Thyroid gland (tissue), 4 donors: ENCODE measurements around the gene DNAAF1. TPM values are rescaled to one million over a fixed set of nuclear protein-coding genes. Genes with fewer than 3 reads are reported as not detected.
"Not testable (repeated sequence)": the region's sequence is repeated elsewhere in the genome, so short reads cannot be mapped to it uniquely, and the experiment has no call there.

Experiments
- DNase-seq, 2 donors: peaks; one replicate each; pipeline ENCODE4 v3.0.0-alpha.2; 2019
- H3K27ac ChIP-seq, 3 donors: fragments of 200-600 bp; sonication (generic); 1 replicate in 2 of 3; 2 replicates in 1 of 3; pipeline ENCODE4 v1.5.1; 2016 to 2019; ENCODE audit warnings: mild to moderate bottlenecking in 1 of 3, moderate library complexity in 1 of 3
- H3K27me3 ChIP-seq: fragments of 200-600 bp; sonication (generic); one replicate; pipeline ENCODE4 v1.5.1; 2019
- H3K36me3 ChIP-seq, 2 donors: fragments of 200-600 bp; sonication (generic); one replicate each; pipeline ENCODE4 v1.5.1; 2016 to 2019
- H3K4me1 ChIP-seq, 2 donors: fragments of 200-600 bp; sonication (generic); one replicate each; pipeline ENCODE4 v1.5.1; 2017 to 2019
- H3K4me3 ChIP-seq, 3 donors: fragments of 200-600 bp; sonication (generic); replicated peaks in 1 of 3; 1 replicate in 2 of 3; 2 replicates in 1 of 3; pipeline ENCODE4 v1.5.1; 2016; ENCODE audit warnings: mild to moderate bottlenecking in 1 of 3
- H3K9me3 ChIP-seq: fragments of 200-600 bp; sonication (generic); one replicate; pipeline ENCODE4 v1.5.1; 2017
- CTCF ChIP-seq, 6 experiments: fragments of 200-600 bp in 3 of 6; fragments of 450-650 bp in 3 of 6; sonication (generic) in 3 of 6; IDR thresholded peaks; one replicate each; pipeline ENCODE4 v1.5.1; 2016 to 2019; ENCODE audit warnings: antibody characterized with exemption in 6 of 6, mild to moderate bottlenecking in 2 of 6, inconsistent platforms in 1 of 6, moderate library complexity in 1 of 6
- POLR2A ChIP-seq, 2 donors: fragments of 450-650 bp; IDR thresholded peaks; one replicate each; pipeline ENCODE4 v1.6.1; 2017; ENCODE audit warnings: antibody characterized with exemption in 2 of 2, mild to moderate bottlenecking in 2 of 2, moderate library complexity in 1 of 2
- WGBS, 2 donors: methylation state at CpG; one replicate each; pipeline ENCODE4 v1.1.5; 2017; 5-methylcytosine and 5-hydroxymethylcytosine counted together
- intact Hi-C: fragments of 100-400 bp; cut with DNase I; formaldehyde crosslinking; loops from one replicate; pipeline ENCODE4 v1.15.1; 2023
- total RNA-seq, 4 donors: library from RNA; depleted of rRNA; stranded (reverse); fragments of >200 nt; gene quantifications; one replicate each; pipeline ENCODE4 v1.2.3, GENCODE V29; 2016

Gene DNAAF1
- total RNA-seq, 4 donors from 2014 or later = 1.5 to 11.2 (median 2.8) TPM

DNA sequence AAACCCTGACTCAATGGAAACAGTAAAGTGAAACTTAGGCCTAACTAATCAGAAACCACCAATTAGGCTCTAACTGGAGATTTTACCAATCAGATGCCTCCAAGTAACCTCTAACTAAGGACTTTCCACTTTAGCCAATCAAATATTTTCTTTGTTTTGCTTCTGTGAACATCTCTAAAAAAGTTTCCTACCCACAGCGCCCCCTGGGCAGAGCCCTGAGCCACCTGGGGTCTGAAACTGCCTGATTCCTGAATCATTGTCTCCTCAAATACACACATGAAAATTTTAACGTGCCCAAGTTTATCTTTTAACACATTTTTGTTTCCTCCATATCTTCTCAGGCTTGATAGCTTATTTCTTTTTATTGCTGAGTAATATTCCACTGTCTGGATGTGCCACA lies 64.9 kb downstream of the DNAAF1 start:
- TF ChIP-seq POLR2A (IDR thresholded peaks at IDR 0.05) (no peak), CTCF (IDR thresholded peaks at IDR 0.05) (no peak)
- DNase-seq = no peak
- no peaks in the 10 kb centered on the region for H3K9me3 ChIP-seq
- 87 to 88% methylated on average over 2 of the region's 2 CpGs for WGBS, 2 donors
- H3K27me3 ChIP-seq = no peaks in the 10 kb centered on the region
- H3K4me3 ChIP-seq = no peak overlapping the region
- intact Hi-C loops = no loop called here
- no peaks in the 10 kb centered on the region for H3K36me3 ChIP-seq
- H3K27ac ChIP-seq = no peak overlapping the region
- no peaks in the 10 kb centered on the region for H3K4me1 ChIP-seq

GRCh38 chr16:84212154-84212553 lies 67.0 kb downstream of the DNAAF1 start:
- intact Hi-C loops = no loop called here

GRCh38 chr16:84212631-84213030 lies 67.5 kb downstream of the DNAAF1 start:
- 91% methylated on average over 4 of the region's 4 CpGs for WGBS, 2 donors
- Histone ChIP-seq H3K4me1 (no peaks in the 10 kb centered on the region), H3K36me3 (no peaks in the 10 kb centered on the region), H3K27ac (no peak overlapping the region), H3K9me3 (no peaks in the 10 kb centered on the region), H3K27me3 (no peaks in the 10 kb centered on the region), H3K4me3 (no peak overlapping the region)
- no peak for DNase-seq
- no peak for TF ChIP-seq POLR2A (IDR thresholded peaks at IDR 0.05)
- no peak for TF ChIP-seq CTCF (IDR thresholded peaks at IDR 0.05)
- intact Hi-C loops = no loop called here

More at GRCh38 chr16:84212154-84212553, 67.0 kb downstream of the DNAAF1 start:
- Histone ChIP-seq H3K36me3 (no peaks in the 10 kb centered on the region), H3K4me3 (no peak overlapping the region), H3K27ac (no peak overlapping the region), H3K4me1 (no peaks in the 10 kb centered on the region), H3K9me3 (no peaks in the 10 kb centered on the region), H3K27me3 (no peaks in the 10 kb centered on the region)
- WGBS, 2 donors = 69 to 70% methylated on average over 4 of the region's 4 CpGs
- TF ChIP-seq CTCF (IDR thresholded peaks at IDR 0.05) = no peak
- no peak for TF ChIP-seq POLR2A (IDR thresholded peaks at IDR 0.05)
- DNase-seq = no peak

DNA sequence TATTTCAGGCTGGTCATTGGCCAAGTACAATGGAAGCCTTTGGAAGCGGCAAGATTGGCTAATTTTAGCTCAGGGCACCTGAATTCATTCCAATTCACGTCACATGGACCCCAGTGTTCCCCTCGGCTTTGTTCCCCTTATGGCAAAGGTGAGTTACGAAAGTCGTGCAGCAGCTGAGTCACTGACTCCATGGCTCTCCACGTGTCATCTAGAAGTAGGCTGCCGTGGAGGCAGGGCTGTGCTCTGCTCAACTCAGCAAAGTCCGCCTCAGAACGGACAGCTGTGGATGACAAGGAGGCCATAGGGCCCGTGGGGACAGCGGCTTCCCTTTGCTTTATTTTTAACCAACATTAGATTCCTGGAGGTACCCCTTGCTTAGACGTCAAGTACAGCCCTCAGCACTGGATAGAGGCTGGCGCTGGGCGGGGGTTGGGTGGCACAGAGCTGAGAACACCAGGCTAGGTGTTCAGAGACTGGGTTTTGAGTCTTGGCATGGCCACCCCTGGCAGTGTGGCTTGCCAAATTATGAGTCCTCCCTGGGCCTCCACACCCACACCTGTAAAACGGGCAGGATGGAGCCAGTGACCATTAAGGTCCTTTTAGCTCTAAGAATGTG lies 69.5 kb downstream of the DNAAF1 start:
- Histone ChIP-seq H3K9me3 (no peaks in the 10 kb centered on the region), H3K36me3 (no peaks in the 10 kb centered on the region), H3K27ac (no peak overlapping the region), H3K4me3 (no peak overlapping the region), H3K4me1 (no peaks in the 10 kb centered on the region), H3K27me3 (no peaks in the 10 kb centered on the region)
- TF ChIP-seq POLR2A (IDR thresholded peaks at IDR 0.05) (no peak), CTCF (IDR thresholded peaks at IDR 0.05) (no peak)
- WGBS, 2 donors = 75 to 87% methylated on average over 15 of the region's 15 CpGs
- intact Hi-C loops = no loop called here
- no peak for DNase-seq

- Histone ChIP-seq H3K36me3 (no peaks in the 10 kb centered on the region), H3K4me1 (no peaks in the 10 kb centered on the region), H3K27ac (no peak overlapping the region), H3K9me3 (no peaks in the 10 kb centered on the region), H3K4me3 (no peak overlapping the region), H3K27me3 (no peaks in the 10 kb centered on the region)
- TF ChIP-seq POLR2A (IDR thresholded peaks at IDR 0.05) = no peak
- no peak for TF ChIP-seq CTCF (IDR thresholded peaks at IDR 0.05)
- WGBS, 2 donors = 86 to 91% methylated on average over 5 of the region's 5 CpGs
- DNase-seq = no peak
- intact Hi-C loops = no loop called here
Measured at GRCh38 chr16:84215531-84215930, 70.4 kb downstream of the DNAAF1 start.

DNA sequence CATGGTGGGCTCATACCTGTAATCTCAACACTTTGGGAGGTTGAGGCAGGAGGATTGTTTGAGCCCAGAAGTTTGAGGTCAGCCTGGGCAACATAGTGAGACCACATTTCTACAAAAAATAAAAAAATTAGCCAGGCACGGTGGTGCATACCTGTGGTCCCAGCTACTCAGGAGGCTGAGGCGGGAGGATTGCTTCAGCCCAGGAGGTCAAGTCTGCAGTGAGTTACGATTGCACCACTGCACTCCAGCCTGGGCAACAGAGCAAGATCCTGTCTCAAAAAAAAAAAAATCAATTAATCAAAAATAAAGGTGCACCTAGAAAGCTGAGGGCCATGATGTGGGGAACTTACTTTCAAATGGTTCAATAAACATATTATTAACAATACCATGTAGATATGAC lies 71.0 kb downstream of the DNAAF1 start:
- H3K36me3 ChIP-seq, intact Hi-C loops, H3K4me3 ChIP-seq, H3K27ac ChIP-seq, DNase-seq, H3K27me3 ChIP-seq, H3K4me1 ChIP-seq, H3K9me3 ChIP-seq: not testable (repeated sequence)
- WGBS, 2 donors = 93 to 97% methylated on average over 3 of the region's 3 CpGs
